H9 (cell line): ENCODE data around the gene KRTAP10-10. TPM values are rescaled to one million over a fixed set of nuclear protein-coding genes. Genes with fewer than 3 reads are reported as not detected.

Experiments used
- DNase-seq: peaks from one replicate; pipeline ENCODE4 v3.0.0-alpha.2; 2017
- H2AFZ ChIP-seq: one replicate; pipeline ENCODE4 v1.6.1; 2013; ENCODE audit warnings: mild to moderate bottlenecking, low read length, control low read depth, moderate library complexity
- H2AK5ac ChIP-seq: 2 replicates; pipeline ENCODE4 v1.6.1; 2013; ENCODE audit warnings: low read length, control low read depth, mixed read lengths; ENCODE audit not compliant: insufficient read length
- H2BK120ac ChIP-seq: one replicate; pipeline ENCODE4 v1.6.1; 2013; ENCODE audit warnings: low read depth, mild to moderate bottlenecking, low read length, control low read depth, inconsistent platforms; ENCODE audit not compliant: poor library complexity, severe bottlenecking
- H2BK12ac ChIP-seq: 2 replicates; pipeline ENCODE4 v1.6.1; 2013; ENCODE audit warnings: low read length, control low read depth, mixed read lengths, low read depth; ENCODE audit not compliant: insufficient read length
- H2BK15ac ChIP-seq: 2 replicates; pipeline ENCODE4 v1.6.1; 2013; ENCODE audit warnings: low read depth, low read length, control low read depth
- H2BK20ac ChIP-seq: one replicate; pipeline ENCODE4 v1.6.1; 2013; ENCODE audit warnings: low read depth, mild to moderate bottlenecking, low read length, control low read depth, inconsistent platforms; ENCODE audit not compliant: poor library complexity, severe bottlenecking
- H2BK5ac ChIP-seq: 2 replicates; pipeline ENCODE4 v1.6.1; 2013; ENCODE audit warnings: low read length, control low read depth, mixed read lengths; ENCODE audit not compliant: insufficient read length
- H3K14ac ChIP-seq: 2 replicates; pipeline ENCODE4 v1.6.1; 2013; ENCODE audit warnings: low read length, control low read depth; ENCODE audit not compliant: insufficient read depth
- H3K18ac ChIP-seq: 2 replicates; pipeline ENCODE4 v1.6.1; 2013; ENCODE audit warnings: low read depth, mild to moderate bottlenecking, mixed read lengths, low read length, control low read depth; ENCODE audit not compliant: insufficient read length
- H3K23ac ChIP-seq: 2 replicates; pipeline ENCODE4 v1.6.1; 2013; ENCODE audit warnings: low read length, control low read depth, mixed read lengths, low read depth; ENCODE audit not compliant: insufficient read length
- H3K23me2 ChIP-seq: 2 replicates; pipeline ENCODE4 v1.6.1; 2013; ENCODE audit warnings: low read depth, mild to moderate bottlenecking, mixed read lengths, low read length, control low read depth; ENCODE audit not compliant: insufficient read length, poor library complexity, severe bottlenecking
- H3K27ac ChIP-seq: 2 replicates; pipeline ENCODE4 v1.5.1; 2013; ENCODE audit warnings: low read length, control low read depth, mixed read lengths, low read depth; ENCODE audit not compliant: insufficient read length
- H3K27me3 ChIP-seq: 2 replicates; pipeline ENCODE4 v1.6.1; 2013; ENCODE audit warnings: low read length, control low read depth, inconsistent platforms; ENCODE audit not compliant: insufficient read depth
- H3K4ac ChIP-seq: 2 replicates; pipeline ENCODE4 v1.6.1; 2013; ENCODE audit warnings: low read depth, mild to moderate bottlenecking, control low read depth, inconsistent platforms, low read length, moderate library complexity
- H3K4me1 ChIP-seq: 2 replicates; pipeline ENCODE4 v1.6.1; 2013; ENCODE audit warnings: low read length, control low read depth, inconsistent platforms; ENCODE audit not compliant: insufficient read depth
- H3K4me2 ChIP-seq: 2 replicates; pipeline ENCODE4 v1.6.1; 2013; ENCODE audit warnings: low read length, control low read depth, mixed read lengths; ENCODE audit not compliant: insufficient read length, insufficient read depth
- H3K56ac ChIP-seq: 2 replicates; pipeline ENCODE4 v1.6.1; 2013; ENCODE audit warnings: low read depth, mild to moderate bottlenecking, mixed read lengths, low read length, control low read depth; ENCODE audit not compliant: insufficient read length
- H3K79me1 ChIP-seq: 2 replicates; pipeline ENCODE4 v1.6.1; 2013; ENCODE audit warnings: low read depth, mild to moderate bottlenecking, moderate library complexity, low read length, control low read depth, inconsistent platforms; ENCODE audit not compliant: insufficient read depth, poor library complexity, severe bottlenecking
- H3K79me2 ChIP-seq: 2 replicates; pipeline ENCODE4 v1.6.1; 2013; ENCODE audit warnings: low read length, control low read depth, inconsistent platforms; ENCODE audit not compliant: insufficient read depth
- H3K9ac ChIP-seq: 2 replicates; pipeline ENCODE4 v1.6.1; 2013; ENCODE audit warnings: low read length, control low read depth, mixed read lengths; ENCODE audit not compliant: insufficient read length; ENCODE audit errors: extremely low read depth
- H3K9me3 ChIP-seq: one replicate; pipeline ENCODE4 v1.6.1; 2013; ENCODE audit warnings: low read depth, low read length, inconsistent platforms; ENCODE audit not compliant: control insufficient read depth
- H3T11ph ChIP-seq: one replicate; pipeline ENCODE4 v1.6.1; 2013; ENCODE audit warnings: mild to moderate bottlenecking, low read length, control low read depth, inconsistent platforms
- H4K20me1 ChIP-seq: one replicate; pipeline ENCODE4 v1.6.1; 2013; ENCODE audit not compliant: control insufficient read depth, insufficient read length, insufficient read depth
- H4K5ac ChIP-seq: 2 replicates; pipeline ENCODE4 v1.6.1; 2013; ENCODE audit warnings: low read depth, mild to moderate bottlenecking, mixed read lengths, low read length, control low read depth; ENCODE audit not compliant: insufficient read length
- H4K8ac ChIP-seq: replicated peaks from 2 replicates; pipeline ENCODE4 v1.6.1; 2013; ENCODE audit warnings: low read length, control low read depth, mixed read lengths, low read depth; ENCODE audit not compliant: insufficient read length
- H4K91ac ChIP-seq: 2 replicates; pipeline ENCODE4 v1.6.1; 2013; ENCODE audit warnings: low read depth, mild to moderate bottlenecking, moderate library complexity, mixed read lengths, low read length, control low read depth; ENCODE audit not compliant: insufficient read length
- H3K27ac Mint-ChIP-seq, 3 experiments: 2 replicates in 2 of 3; 3 replicates in 1 of 3; pipeline ENCODE4 v1.8.0; 2020 to 2021; ENCODE audit warnings: mixed read lengths in 3 of 3, mild to moderate bottlenecking in 1 of 3, moderate library complexity in 1 of 3
- H3K27me3 Mint-ChIP-seq: 2 replicates; pipeline ENCODE4 v1.8.0; 2021; ENCODE audit warnings: low read depth, mild to moderate bottlenecking, moderate library complexity, mixed read lengths
- H3K36me3 Mint-ChIP-seq, 3 experiments: 2 replicates in 2 of 3; 3 replicates in 1 of 3; pipeline ENCODE4 v1.8.0; 2020 to 2021; ENCODE audit warnings: low read depth in 3 of 3, mixed read lengths in 3 of 3; ENCODE audit not compliant: insufficient read depth in 1 of 3
- H3K4me1 Mint-ChIP-seq, 2 experiments: 2 replicates each; pipeline ENCODE4 v1.8.0; 2020; ENCODE audit warnings: mixed read lengths in 2 of 2
- H3K4me3 Mint-ChIP-seq, 2 experiments: 2 replicates in 1 of 2; 3 replicates in 1 of 2; pipeline ENCODE4 v1.8.0; 2020 to 2021; ENCODE audit warnings: mild to moderate bottlenecking in 2 of 2, mixed read lengths in 2 of 2, moderate library complexity in 1 of 2
- H3K9me3 Mint-ChIP-seq, 2 experiments: 2 replicates in 1 of 2; 3 replicates in 1 of 2; pipeline ENCODE4 v1.8.0; 2020; ENCODE audit warnings: mild to moderate bottlenecking in 2 of 2, mixed read lengths in 2 of 2, moderate library complexity in 1 of 2
- WGBS: extraction: QIAGEN DNeasy Blood & Tissue Kit; methylation state at CpG from one replicate; pipeline ENCODE4 v1.1.7; 2013; ENCODE audit warnings: missing lambda C conversion rate, low lambda C conversion rate, mixed read lengths; ENCODE audit not compliant: insufficient read length; ENCODE audit errors: extremely low coverage; 5-methylcytosine and 5-hydroxymethylcytosine counted together
- total RNA-seq: library from RNA; stranded (reverse); gene quantifications from 2 replicates; pipeline ENCODE4 v1.2.1, GENCODE V29; 2021
- TF ChIP-seq, protein P1 (sequence below): fragments of 200-600 bp; sonication (generic); conservative IDR thresholded peaks from 3 replicates; pipeline ENCODE4 v1.8.0; 2021; ENCODE audit warnings: antibody characterized with exemption, mild to moderate bottlenecking

KRTAP10-10 gene
- total RNA-seq, 1 experiment from 2014 or later: not detected

DNA sequence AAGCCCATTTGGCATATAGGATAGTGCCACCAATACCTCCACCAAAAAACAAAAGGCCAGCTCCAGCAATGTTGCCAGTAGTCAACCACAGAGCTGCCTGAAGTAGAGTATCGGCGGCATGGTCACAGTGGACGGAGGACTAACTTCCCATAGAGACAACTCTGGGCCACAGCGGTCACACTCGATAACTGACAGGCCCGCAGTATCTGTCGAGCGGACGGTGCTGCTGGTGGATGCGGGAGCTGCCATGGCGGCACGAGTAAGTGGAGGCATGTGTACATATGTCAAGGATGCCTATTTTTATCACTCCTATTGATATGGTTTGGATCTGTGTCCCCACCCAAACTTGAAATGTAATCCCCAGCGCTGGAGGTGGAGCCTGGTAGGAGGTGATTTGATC is 40.7 kb downstream of the KRTAP10-10 start:
- Histone ChIP-seq H3K79me1 (no peaks in the 10 kb centered on the region), H3K4me1 (no peaks in the 10 kb centered on the region; the same call in 1 of the 2 replicates), H3K14ac (no peak overlapping the region), H3K23ac (no peak overlapping the region), H2BK120ac (no peak overlapping the region), H3T11ph (no peak overlapping the region), H3K79me2 (no peaks in the 10 kb centered on the region), H3K9me3 (no peaks in the 10 kb centered on the region), H4K91ac (no peak overlapping the region), H3K27ac (no peak overlapping the region), H3K18ac (no peak overlapping the region), H2BK5ac (no peak overlapping the region), H4K20me1 (no peaks in the 10 kb centered on the region), H2BK12ac (no peak overlapping the region), H2AFZ (no peak overlapping the region), H3K56ac (no peak overlapping the region), H2AK5ac (no peak overlapping the region), H2BK15ac (no peak overlapping the region; the same call in 1 of the 2 replicates), H2BK20ac (no peak overlapping the region), H3K4ac (no peak overlapping the region), H4K8ac (no peak overlapping the region), H4K5ac (no peak overlapping the region), H3K4me2 (no peak overlapping the region), H3K23me2 (no peaks in the 10 kb centered on the region), H3K9ac (no peak overlapping the region), H3K27me3 (no peaks in the 10 kb centered on the region)
- TF ChIP-seq, protein P1, sequence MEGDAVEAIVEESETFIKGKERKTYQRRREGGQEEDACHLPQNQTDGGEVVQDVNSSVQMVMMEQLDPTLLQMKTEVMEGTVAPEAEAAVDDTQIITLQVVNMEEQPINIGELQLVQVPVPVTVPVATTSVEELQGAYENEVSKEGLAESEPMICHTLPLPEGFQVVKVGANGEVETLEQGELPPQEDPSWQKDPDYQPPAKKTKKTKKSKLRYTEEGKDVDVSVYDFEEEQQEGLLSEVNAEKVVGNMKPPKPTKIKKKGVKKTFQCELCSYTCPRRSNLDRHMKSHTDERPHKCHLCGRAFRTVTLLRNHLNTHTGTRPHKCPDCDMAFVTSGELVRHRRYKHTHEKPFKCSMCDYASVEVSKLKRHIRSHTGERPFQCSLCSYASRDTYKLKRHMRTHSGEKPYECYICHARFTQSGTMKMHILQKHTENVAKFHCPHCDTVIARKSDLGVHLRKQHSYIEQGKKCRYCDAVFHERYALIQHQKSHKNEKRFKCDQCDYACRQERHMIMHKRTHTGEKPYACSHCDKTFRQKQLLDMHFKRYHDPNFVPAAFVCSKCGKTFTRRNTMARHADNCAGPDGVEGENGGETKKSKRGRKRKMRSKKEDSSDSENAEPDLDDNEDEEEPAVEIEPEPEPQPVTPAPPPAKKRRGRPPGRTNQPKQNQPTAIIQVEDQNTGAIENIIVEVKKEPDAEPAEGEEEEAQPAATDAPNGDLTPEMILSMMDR: no peak
- peak; percentile 12 for DNase-seq
- Mint-ChIP-seq H3K9me3 (peaks cover 3 to 4% of the 10 kb centered on the region in 2 experiments), H3K27ac (no peak overlapping the region), H3K4me3 (no peak overlapping the region), H3K36me3 (peaks cover 0 to 6% (median 0%) of the 10 kb centered on the region in 3 experiments; a peak in 3 of 7 replicates), H3K27me3 (peaks cover 25% of the 10 kb centered on the region), H3K4me1 (peaks cover 6 to 13% of the 10 kb centered on the region in 2 experiments; a peak in 3 of 4 replicates)
- WGBS: no CpG with 5 or more reads among the region's 13 CpGs
